Hepatocyte (in vitro differentiated cells): ENCODE results near the gene IL31RA.

Source experiments
- EZH2 ChIP-seq: fragments of 200-600 bp; sonication (generic); IDR thresholded peaks from 2 replicates; pipeline ENCODE4 v1.6.1; 2016; ENCODE audit warnings: antibody characterized with exemption, mild to moderate bottlenecking, borderline replicate concordance
- EZH2phosphoT487 ChIP-seq: fragments of 200-600 bp; sonication (generic); IDR thresholded peaks from one replicate; pipeline ENCODE4 v1.6.1; 2018; ENCODE audit warnings: antibody characterized with exemption, mild to moderate bottlenecking, low read depth, moderate library complexity; ENCODE audit not compliant: unreplicated experiment, severe bottlenecking
- TF ChIP-seq, protein P1 (sequence below): fragments of 200-600 bp; sonication (generic); IDR thresholded peaks from 2 replicates; pipeline ENCODE4 v1.5.1; 2016; ENCODE audit warnings: antibody characterized with exemption, mild to moderate bottlenecking; ENCODE audit not compliant: poor library complexity

DNA sequence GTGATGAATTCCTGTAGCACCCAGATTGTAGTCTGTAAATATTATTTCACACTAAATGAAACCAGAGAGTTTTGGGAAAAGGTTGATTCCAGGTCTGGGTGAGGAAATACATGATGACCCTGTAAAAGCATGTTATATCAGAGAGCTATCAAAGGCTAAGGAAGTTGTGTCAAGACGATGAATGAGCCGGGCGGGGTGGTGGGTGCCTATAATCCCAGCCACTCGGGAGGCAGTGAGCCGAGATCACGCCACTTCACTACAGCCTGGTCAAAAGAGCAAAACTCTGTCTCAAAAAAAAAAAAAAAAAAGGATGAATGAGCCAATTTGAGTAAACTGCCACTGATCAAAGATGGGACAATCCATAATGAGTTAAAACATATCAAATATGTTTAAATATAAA, 114.4 kb downstream of the IL31RA start:
- TF ChIP-seq EZH2phosphoT487, result no peak
- TF ChIP-seq, protein P1, sequence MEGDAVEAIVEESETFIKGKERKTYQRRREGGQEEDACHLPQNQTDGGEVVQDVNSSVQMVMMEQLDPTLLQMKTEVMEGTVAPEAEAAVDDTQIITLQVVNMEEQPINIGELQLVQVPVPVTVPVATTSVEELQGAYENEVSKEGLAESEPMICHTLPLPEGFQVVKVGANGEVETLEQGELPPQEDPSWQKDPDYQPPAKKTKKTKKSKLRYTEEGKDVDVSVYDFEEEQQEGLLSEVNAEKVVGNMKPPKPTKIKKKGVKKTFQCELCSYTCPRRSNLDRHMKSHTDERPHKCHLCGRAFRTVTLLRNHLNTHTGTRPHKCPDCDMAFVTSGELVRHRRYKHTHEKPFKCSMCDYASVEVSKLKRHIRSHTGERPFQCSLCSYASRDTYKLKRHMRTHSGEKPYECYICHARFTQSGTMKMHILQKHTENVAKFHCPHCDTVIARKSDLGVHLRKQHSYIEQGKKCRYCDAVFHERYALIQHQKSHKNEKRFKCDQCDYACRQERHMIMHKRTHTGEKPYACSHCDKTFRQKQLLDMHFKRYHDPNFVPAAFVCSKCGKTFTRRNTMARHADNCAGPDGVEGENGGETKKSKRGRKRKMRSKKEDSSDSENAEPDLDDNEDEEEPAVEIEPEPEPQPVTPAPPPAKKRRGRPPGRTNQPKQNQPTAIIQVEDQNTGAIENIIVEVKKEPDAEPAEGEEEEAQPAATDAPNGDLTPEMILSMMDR, result no peak
- no peak for TF ChIP-seq EZH2
